DMS79 treated with DMSO at 0.1 percent for 48 hours (cell line): ENCODE measurements around the gene MS4A1.
"Not testable (repeated sequence)": the region's sequence is repeated elsewhere in the genome, so short reads cannot be mapped to it uniquely, and the experiment has no call there.

Experiments
- DNase-seq: peaks from one replicate; lab custom pipeline; 2025; lab: John Stamatoyannopoulos, UW

The MS4A1 gene

DNA sequence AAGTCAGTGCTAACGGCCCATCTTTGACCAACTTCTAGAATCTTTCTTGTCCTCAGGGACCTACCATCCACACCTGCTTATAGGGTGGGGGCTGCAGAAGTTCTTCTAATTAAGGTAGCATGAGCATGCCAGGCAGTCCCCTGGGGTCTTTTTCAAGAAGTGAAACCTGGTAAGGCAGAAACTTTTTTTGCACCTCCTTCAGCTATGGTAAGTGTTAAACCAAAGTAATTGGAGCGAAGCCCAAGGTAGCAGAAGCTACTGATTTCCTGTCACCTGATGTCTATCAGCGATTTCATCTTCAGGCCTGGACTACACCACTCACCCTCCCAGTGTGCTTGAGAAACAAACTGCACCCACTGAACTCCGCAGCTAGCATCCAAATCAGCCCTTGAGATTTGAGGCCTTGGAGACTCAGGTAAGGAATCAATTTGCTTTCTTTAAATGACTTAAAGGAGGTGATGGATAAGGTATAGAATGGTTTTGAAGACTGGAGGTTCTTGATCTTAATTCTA, at the start of gene MS4A1:
Gene MS4A1, plus strand, starts transcription at position 317 of the 512 bp plus-strand sequence. CDS start 6,528 bp downstream, outside the sequence.
- no peak for DNase-seq

DNA sequence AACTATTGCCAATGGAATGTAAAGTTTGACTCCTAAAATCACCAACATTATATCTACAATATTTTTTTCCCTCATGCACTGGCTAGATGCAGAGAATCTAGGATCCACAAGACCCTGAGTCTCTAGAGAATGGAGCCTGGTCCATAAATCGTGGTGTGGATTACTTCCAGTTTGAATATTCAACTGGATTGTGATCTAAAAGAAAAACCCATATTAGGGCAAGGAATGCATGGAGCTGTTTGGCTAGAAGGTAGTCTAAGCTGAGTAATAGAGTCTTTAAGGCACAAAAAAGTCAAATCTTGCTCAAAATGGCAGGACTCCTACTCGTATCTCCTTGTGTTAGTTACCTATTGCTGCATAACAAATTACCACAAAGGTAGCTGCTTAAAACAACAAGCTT, 35.6 kb upstream of the MS4A1 start:
- DNase-seq = no peak

DNA sequence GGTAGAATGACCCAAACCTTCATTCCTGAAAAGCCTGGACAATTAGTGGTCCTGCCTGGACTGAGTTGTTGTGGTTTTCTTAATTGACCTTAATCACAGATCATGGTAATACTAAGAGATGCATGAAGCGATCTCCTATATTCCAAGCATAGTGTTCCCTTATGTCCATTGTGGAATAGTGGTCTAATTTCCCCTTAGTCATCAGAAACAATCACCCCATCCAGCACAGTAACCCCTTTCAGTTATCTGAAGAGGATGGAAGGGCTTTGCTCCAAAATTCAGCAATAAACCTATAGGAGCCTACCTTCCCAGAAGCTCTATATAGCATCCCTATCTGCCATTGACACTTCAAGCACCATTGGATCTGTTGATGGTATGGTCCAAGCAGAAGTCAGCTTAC, 33.0 kb upstream of the MS4A1 start:
- DNase-seq = no peak

DNA sequence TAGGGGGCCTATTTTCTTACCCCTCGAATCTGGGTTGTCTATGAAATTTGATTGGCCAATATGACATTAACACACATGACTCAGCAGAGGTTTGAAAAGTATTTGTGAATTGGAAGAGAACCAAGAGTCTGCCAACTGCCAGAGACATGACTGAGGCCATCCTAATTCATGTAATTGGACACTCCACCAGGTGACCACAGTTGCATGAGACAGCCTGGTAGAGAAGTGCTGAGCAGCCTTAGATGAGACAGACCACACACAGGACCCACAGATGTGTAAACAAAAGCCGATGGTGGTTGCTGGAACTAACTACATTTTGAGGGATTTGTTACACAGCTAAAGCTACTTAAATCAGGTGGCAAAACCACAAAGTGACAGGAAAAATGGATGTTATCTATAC, 27.1 kb upstream of the MS4A1 start:
- no peak for DNase-seq

DNA sequence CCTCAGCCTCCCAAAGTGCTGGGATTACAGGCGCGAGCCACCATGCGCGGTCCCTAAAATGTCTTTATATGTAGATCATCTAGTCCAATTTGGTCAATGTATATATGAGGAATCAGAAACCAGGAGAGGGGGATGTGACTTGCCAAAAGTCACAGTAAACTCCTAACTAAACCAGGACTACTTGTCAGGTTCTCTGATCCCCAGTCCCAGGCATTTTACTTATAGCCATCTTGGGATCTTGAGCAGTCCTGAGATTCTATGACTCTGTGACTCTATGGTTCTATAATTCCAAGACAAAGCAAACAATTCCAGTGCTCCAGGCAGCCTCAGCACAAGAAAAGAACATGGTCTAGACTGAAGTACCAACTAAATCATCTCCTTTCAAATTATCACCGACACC, 26.4 kb upstream of the MS4A1 start, which contains the start of gene MS4A5:
Gene MS4A5, plus strand, starts transcription at position 301 of the 400 bp plus-strand sequence. CDS start 103 bp downstream, outside the sequence.
- no peak for DNase-seq

- DNase-seq = no peak
These were observed 24.4 kb upstream of the MS4A1 start for GRCh38 chr11:60431251-60431650.

DNA sequence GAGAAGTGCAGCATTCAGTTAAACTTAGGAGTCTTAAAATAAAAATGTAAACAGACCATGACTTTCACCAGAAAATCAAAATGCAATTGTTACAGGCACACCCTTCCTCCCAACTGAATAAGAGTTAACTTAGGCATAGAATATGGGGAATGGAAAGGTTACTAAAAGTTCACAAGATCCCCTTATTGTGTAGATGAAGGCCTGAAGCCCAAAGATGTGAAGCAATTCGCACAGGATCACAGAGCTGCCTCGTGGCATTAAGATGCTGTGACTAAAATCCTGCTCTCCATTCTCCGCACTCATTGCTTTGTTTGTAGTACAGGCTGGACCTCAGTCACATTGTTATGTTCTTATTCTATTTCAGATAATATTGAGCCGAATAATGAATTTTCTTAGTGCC, 22.2 kb upstream of the MS4A1 start:
- no peak for DNase-seq

DNA sequence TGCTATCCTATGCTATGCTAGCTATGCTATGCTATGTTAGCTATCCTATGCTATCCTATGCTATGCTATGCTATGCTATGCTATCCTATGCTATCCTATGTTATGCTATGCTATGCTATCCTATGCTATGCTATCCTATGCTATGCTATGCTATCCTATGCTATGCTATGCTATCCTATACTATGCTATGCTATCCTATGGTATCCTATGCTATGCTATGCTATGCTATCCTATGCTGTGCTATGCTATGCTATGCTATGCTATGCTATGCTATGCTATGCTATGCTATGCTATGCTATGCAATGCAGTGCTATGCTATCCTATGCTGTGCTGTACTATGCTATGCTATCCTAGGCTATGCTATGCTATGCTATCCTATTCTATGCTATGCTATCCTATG, 8.6 kb upstream of the MS4A1 start:
- no peak for DNase-seq

GRCh38 chr11:60447846-60448245, 7.8 kb upstream of the MS4A1 start:
- DNase-seq = no peak

DNA sequence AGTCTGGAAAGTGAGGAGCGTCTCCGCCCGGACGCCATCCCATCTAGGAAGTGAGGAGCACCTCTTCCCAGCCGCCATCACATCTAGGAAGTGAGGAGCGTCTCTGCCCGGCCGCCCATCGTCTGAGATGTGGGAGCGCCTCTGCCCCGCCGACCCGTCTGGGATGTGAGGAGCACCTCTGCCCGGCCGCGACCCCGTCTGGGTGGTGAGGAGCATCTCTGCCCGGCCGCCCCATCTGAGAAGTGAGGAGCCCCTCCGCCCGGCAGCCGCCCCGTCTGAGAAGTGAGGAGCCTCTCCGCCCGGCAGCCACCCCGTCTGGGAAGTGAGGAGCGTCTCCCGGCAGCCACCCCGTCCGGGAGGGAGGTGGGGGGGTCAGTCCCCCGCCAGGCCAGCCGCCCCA, 4.5 kb upstream of the MS4A1 start:
- not testable (repeated sequence) for DNase-seq

- DNase-seq = no peak
These were observed 1.4 kb upstream of the MS4A1 start for GRCh38 chr11:60454212-60454611.

GRCh38 chr11:60457576-60457975, 1.9 kb downstream of the MS4A1 start:
- no peak for DNase-seq

DNA sequence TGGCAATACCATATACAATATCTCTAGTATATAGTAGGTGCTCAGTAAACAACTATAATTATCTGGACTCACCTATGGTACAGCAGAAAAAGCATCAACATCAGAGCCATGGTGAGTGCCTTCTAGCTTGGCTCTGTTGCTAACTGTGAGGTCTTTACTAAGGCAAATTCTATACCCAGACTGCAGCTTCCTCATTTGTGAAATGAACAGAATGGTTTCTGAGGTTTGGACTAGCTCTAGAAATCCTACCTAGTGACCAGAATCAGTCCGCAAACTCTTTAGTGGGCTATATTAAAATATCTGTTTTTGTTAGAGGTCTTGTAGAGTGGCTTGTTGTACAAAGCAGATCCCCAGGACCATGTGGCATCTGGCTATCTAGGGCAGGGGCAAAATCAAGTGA, 3.7 kb downstream of the MS4A1 start:
- no peak for DNase-seq

GRCh38 chr11:60468829-60469228, 13.2 kb downstream of the MS4A1 start:
- DNase-seq = no peak

GRCh38 chr11:60469723-60470122, 14.1 kb downstream of the MS4A1 start:
- DNase-seq = no peak

GRCh38 chr11:60477035-60477445, 21.4 kb downstream of the MS4A1 start:
- no peak for DNase-seq

- no peak for DNase-seq
These were observed 26.7 kb downstream of the MS4A1 start for GRCh38 chr11:60482361-60482760.

- no peak for DNase-seq
These were observed 30.3 kb downstream of the MS4A1 start for GRCh38 chr11:60485987-60486386.

- DNase-seq = no peak
These were observed 36.9 kb downstream of the MS4A1 start, which contains the start of gene MS4A12 for GRCh38 chr11:60492488-60493009. MS4A12 (plus strand) TSS chr11:60492778; CDS start chr11:60497319, 4,541 bp downstream.

GRCh38 chr11:60493454-60493853, 37.8 kb downstream of the MS4A1 start:
- DNase-seq = no peak

- no peak for DNase-seq
These were observed 42.8 kb downstream of the MS4A1 start for GRCh38 chr11:60498399-60498798.

DNA sequence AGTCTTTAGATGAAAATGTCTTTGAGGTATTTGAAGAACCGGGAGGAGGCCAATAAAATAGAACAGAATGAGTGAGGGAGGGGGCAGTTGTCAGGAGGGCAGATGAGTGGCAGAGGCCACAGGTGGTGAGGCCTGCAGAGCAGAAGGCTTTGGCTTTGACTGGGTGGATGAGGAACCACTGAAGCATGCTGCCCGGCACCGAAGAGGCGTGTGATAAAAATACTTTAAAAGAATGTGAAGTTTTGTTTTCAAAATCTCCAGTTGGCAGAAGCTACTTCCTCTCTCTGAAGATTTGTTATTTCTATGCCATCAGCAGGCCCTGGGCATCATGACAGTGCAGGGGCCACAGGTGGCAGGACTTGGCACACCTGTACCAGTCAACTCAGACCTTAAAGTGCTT, 43.2 kb downstream of the MS4A1 start:
- DNase-seq = no peak

DNA sequence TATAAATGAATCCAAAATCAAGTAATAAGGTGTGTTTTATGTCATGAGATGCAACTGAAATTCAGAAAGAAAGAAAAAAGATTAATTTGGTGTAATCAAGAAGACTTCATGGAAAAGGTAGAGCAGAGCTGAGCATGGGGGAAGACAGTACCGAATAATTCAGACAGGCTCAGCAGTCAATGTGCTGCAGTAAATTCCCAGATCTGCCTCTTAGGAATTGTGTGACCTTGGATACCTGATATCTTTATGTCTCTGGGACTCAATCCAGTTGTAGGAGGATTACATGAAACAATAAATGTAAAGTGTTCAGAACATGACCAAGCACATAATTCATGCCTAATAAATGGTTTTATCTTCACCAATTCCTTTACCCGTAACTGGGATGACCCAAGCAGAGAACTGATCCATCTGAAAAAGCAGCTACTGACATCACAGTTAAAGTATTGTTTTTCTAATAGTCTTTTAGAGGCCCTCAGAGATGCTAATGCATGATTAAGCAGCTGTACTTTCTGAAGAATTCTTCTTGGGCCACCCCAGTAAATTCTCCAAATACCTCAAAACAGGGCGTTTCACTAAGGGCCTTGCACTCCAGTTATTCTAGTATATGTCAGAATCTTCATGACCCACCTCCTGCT, 44.7 kb downstream of the MS4A1 start:
- DNase-seq = no peak
